Rectal smooth muscle tissue (tissue), 1 donor: ENCODE measurements around the gene STAT5A.

ENCODE experiments used
- H3K27ac ChIP-seq: one replicate; pipeline ENCODE4 v1.7.0; 2013; ENCODE audit warnings: low read depth, low read length, inconsistent platforms
- H3K27me3 ChIP-seq: one replicate; pipeline ENCODE4 v1.7.0; 2013; ENCODE audit warnings: low read length; ENCODE audit not compliant: control insufficient read depth, insufficient read depth
- H3K36me3 ChIP-seq: one replicate; pipeline ENCODE4 v1.7.0; 2013; ENCODE audit warnings: low read length; ENCODE audit not compliant: control insufficient read depth, insufficient read depth
- H3K4me1 ChIP-seq: one replicate; pipeline ENCODE4 v1.7.0; 2013; ENCODE audit warnings: low read length; ENCODE audit not compliant: control insufficient read depth, insufficient read depth
- H3K4me3 ChIP-seq: one replicate; pipeline ENCODE4 v1.7.0; 2013; ENCODE audit warnings: low read length
- H3K9ac ChIP-seq: one replicate; pipeline ENCODE4 v1.7.0; 2013; ENCODE audit warnings: low read length

The STAT5A gene

DNA sequence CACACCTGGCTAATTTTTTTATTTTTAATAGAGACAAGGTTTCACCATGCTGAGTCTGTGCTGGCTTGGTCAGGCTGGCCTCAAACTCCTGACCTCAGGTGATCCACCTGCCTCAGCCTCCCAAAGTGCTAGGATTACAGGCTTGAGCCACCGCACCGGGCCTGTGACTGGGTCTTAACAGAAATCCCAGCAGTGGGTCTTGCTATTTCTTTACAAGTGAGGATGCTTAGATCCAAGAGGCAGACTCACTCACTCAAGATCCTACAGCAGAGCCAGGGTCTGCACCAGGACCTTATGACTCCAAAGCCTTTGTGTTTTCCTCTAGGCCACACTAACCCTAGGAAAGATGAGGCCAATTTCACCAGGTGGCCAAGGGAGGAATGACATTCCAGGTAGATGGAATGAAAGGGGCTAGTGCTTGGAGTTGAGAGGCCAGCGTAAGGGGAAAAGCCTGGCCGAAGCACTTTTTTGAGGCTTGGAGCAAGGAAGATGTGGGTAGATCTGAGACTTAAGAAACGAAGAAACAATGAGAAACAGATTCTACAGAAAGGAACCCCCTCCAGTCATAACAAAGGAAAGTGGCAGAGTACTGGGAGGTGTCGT is 5.7 kb upstream of the STAT5A start:
- H3K9ac ChIP-seq = no peak overlapping the region
- no peaks in the 10 kb centered on the region for H3K27me3 ChIP-seq
- H3K4me3 ChIP-seq = no peak overlapping the region
- peaks cover 10% of the 10 kb centered on the region for H3K4me1 ChIP-seq
- H3K27ac ChIP-seq = no peak overlapping the region
- H3K36me3 ChIP-seq = no peaks in the 10 kb centered on the region

DNA sequence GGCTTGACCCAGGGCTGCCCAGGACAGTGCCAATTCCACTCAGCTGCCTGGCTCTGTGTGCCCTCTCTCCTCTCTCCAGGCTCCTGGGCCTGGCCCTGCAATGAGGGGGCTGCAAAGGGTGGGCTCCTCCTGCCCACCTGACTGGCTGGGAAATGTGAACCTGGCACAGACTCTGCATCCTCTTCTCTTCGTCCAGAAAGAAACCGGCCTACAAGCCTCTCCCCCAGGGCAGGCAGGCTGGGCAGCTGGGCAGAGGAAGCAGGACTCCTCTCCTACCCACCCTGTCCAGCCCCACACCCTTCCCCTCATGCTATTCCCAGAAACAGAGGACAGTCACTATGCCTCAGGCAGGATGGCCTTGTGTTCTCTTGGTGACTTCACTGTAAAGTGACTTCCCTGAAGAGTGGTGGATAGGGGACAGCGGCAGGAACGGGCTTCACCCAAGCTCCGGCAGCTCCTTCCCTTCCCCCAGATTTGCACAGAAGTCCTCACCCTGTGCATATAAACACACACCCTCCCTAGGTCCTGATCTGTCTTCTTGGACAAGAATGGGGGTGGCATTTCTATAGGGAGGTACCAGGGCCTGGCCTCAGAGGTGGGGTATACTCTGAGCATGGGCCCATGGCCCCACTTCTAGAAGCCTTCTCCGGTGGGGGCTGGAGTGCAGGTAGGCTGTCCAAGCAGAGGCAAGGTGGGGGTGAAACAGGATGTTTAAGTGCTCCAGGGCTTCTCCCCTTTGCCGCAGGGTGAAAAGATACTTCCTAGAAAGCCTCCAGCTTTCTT is 4.9 kb upstream of the STAT5A start:
- no peak overlapping the region for H3K4me3 ChIP-seq
- no peak overlapping the region for H3K27ac ChIP-seq
- H3K9ac ChIP-seq = no peak overlapping the region
- peaks cover 10% of the 10 kb centered on the region for H3K4me1 ChIP-seq
- H3K36me3 ChIP-seq = no peaks in the 10 kb centered on the region
- H3K27me3 ChIP-seq = no peaks in the 10 kb centered on the region

DNA sequence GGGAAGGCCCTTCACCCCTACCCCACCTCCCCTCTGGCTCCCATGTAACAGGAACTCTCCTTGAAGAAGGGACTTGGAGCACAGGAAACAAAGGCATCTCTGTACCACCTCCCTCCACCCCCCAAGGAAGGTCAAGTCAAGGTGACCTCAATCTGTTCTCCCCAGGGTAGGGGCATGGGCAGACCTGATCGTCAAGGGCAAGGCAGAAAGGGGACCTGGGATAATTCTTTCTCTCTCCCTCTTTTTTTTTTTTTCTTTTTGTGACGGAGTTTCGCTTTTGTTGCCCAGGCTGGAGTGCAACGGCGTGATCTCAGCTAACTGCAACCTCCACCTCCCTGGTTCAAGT is 4.3 kb upstream of the STAT5A start:
- H3K4me3 ChIP-seq = no peak overlapping the region
- H3K9ac ChIP-seq = no peak overlapping the region
- no peaks in the 10 kb centered on the region for H3K27me3 ChIP-seq
- no peaks in the 10 kb centered on the region for H3K36me3 ChIP-seq
- H3K4me1 ChIP-seq = peaks cover 10% of the 10 kb centered on the region
- no peak overlapping the region for H3K27ac ChIP-seq

DNA sequence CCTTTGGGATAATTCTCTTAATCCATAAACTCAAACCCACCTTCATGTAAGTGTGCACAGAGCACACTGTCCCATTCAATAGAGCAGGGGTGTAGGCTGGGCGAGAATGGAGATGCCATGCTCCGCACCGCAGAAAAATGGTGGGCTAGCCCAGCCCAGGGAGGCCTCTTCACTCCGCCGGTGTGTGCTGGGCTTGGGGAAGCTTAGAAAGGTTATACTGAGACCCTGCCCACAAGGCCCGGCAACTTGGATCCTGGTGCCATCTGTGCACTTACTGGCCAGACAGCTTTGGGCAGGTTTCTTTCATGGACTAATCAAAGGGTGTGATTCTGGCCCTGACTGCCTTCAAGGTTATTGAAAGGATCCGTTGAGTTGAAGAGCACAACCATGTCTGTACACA is 3.7 kb upstream of the STAT5A start:
- Histone ChIP-seq H3K27ac (no peak overlapping the region), H3K27me3 (no peaks in the 10 kb centered on the region), H3K36me3 (no peaks in the 10 kb centered on the region), H3K9ac (no peak overlapping the region), H3K4me1 (peaks cover 10% of the 10 kb centered on the region), H3K4me3 (no peak overlapping the region)

DNA sequence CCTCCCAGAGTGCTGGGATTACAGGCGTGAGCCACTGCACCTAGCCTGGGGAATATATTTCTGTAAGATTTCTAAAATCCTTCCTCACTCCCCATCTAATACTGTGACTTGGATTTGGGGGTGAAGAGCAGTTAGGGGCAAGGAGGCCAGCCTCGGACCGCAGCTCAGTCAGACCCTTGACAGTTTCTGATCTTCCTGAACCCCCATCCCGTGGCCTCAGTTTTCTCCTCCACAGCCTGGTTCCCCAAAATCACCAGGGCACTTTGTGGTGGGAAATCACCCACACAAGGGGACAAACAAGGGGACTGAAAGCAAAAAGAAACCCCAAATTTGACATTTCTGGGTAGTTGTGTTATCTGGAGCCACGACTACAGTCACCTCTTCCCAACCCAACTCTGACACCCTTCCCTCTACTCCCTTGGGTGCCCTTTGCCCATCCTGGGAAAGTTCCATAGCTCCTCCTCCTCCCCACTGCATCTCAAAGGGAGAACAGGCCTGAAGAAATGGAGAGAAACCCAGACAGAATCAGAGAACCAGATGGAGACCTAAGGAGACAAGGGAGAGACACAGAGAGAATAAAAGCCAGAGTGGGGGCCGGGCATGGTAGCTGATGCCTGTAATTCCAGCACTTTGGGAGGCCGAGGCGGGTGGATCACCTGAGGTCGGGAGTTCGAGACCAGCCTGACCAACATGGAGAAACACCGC is 2.8 kb upstream of the STAT5A start:
- H3K27ac ChIP-seq = no peak overlapping the region
- H3K36me3 ChIP-seq = no peaks in the 10 kb centered on the region
- H3K27me3 ChIP-seq = no peaks in the 10 kb centered on the region
- no peak overlapping the region for H3K9ac ChIP-seq
- peaks cover 10% of the 10 kb centered on the region for H3K4me1 ChIP-seq
- no peak overlapping the region for H3K4me3 ChIP-seq

DNA sequence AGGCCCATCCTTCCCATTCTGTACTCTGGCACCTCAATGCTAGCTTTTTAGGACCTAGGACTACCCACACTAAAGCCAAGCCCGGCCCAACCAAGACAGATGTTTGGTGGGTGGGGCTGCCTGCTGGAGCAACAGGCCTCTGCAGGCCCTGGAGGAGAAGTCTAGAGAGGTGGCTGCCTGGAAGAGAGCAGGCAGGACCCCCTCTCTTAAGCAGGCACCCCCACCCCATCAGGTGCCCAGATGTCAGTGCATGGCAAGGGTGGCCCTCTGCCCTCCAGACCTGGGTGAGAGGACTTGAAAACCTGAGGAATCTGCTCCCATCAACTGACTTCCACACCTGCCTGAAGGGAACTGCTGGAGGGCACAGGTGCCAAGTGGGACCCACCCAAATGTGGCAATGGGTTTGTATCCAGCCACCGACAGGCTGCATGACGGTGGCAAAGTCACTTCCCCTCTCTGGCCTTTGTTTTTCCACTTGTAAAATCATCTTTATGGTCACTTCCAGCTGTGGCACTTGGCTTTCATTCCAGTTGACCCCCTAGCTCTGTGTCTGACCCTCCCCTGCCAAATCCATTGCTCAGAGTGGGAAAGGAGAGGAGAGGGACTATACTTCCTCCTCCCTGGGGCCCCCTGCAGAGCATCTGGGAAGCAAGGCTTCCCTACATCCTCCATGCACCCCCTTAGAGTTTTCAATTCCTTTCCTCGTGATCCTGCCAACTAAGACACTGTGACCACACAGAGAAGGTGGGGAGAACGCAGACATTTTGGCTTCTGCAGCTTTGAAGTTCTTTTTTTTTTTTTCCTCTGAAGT is 1.7 kb upstream of the STAT5A start:
- Histone ChIP-seq H3K4me3 (peak overlapping the region; percentile 80), H3K4me1 (peaks cover 10% of the 10 kb centered on the region), H3K36me3 (no peaks in the 10 kb centered on the region), H3K9ac (peak overlapping the region; percentile 32), H3K27ac (peak overlapping the region; percentile 85), H3K27me3 (no peaks in the 10 kb centered on the region)

DNA sequence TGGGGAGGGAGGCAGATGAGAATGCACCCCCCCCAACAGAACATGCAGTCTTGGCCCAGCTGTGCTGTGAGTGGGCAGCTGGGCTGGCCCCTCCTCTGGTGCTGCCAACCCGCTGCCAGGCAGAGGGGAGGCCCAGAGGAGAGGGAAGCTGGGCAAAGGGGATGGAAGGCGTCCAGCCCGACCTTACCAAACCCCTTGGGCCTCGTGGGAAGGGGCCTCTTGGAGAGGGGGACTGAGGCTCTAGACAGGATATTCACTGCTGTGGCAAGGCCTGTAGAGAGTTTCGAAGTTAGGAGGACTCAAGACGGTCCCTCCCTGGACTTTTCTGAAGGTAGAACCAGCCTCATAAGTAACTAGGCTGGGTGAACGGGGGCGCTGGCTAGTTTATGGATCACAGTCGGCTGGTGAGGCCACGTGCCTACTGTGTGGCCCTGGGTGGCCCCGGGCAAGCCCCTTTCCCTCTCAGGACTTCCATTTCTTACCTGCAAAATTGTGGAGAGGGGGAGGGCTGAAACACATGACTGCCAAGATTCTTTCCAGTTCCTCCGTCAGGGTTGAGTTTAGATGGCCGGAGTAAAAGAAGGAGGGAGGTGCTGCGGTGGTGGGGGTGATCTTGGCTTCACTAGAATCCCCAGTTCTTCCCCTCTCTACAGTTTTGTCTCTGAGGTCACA is 857 bp upstream of the STAT5A start:
- Histone ChIP-seq H3K4me1 (peaks cover 10% of the 10 kb centered on the region), H3K4me3 (peak overlapping the region; percentile 80), H3K27me3 (no peaks in the 10 kb centered on the region), H3K9ac (peak overlapping the region; percentile 68), H3K36me3 (no peaks in the 10 kb centered on the region), H3K27ac (peak overlapping the region; percentile 85)

DNA sequence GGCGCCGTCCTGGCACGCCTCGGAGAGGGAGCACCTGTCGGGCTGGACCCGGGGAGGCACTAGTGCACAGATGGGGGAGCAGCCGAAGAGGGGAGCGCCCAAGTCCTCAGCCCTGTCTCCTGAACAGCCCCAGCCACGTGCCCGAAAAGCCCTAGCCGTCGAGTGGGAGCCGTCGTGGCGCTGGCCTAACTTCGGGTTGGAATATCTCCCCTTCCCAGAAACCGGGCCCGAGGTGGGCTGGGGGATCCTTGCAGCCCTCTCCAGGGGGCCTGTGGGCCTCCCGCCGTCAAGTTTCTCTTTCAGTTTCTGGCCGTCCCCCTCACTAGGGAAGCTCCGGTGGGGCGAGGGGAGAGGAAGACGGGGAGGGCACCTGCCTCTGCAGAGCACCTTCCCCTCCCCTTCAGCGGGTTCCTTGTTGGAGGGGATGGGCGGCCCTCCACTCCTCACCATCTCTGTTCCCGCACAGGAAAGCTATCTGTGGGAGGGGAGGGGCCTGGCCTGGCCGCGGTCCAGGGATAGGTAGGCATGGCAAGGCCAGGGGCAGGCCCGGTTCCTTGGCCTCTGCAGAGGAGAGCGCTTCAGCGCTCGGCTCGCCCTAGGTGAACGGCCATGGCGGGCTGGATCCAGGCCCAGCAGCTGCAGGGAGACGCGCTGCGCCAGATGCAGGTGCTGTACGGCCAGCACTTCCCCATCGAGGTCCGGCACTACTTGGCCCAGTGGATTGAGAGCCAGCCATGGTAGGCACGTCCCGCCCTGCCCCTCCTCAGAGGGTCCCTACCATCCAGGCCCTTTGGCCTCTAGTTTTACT is 709 bp downstream of the STAT5A start:
- Histone ChIP-seq H3K27me3 (no peaks in the 10 kb centered on the region), H3K27ac (peak overlapping the region; percentile 85), H3K4me1 (peaks cover 10% of the 10 kb centered on the region), H3K4me3 (peak overlapping the region; percentile 80), H3K36me3 (no peaks in the 10 kb centered on the region), H3K9ac (peak overlapping the region; percentile 30)

DNA sequence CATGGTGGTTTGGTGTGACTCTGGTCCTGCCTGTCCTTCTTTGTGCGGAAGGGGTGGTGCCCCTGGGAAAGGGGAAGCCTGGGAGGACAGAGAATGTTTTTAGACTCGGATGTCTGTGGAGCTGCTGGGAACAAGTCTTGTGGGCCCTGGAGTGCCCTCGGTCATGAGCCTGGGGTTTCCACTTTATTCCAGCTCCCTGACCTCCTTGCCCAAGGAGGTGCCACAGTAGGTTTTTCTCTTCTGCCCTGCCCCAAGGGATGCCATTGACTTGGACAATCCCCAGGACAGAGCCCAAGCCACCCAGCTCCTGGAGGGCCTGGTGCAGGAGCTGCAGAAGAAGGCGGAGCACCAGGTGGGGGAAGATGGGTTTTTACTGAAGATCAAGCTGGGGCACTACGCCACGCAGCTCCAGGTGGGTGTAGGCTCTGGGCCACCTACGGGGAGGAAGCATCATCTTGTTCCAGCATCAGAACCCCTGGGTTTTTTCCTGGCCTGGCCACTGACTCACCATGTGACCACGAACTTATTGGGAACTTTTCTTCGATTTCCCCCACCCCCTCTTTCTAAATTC is 1.4 kb downstream of the STAT5A start:
- H3K4me1 ChIP-seq = peaks cover 10% of the 10 kb centered on the region
- no peak overlapping the region for H3K9ac ChIP-seq
- H3K27me3 ChIP-seq = no peaks in the 10 kb centered on the region
- peak overlapping the region; percentile 80 for H3K4me3 ChIP-seq
- H3K36me3 ChIP-seq = no peaks in the 10 kb centered on the region
- H3K27ac ChIP-seq = peak overlapping the region; percentile 85

DNA sequence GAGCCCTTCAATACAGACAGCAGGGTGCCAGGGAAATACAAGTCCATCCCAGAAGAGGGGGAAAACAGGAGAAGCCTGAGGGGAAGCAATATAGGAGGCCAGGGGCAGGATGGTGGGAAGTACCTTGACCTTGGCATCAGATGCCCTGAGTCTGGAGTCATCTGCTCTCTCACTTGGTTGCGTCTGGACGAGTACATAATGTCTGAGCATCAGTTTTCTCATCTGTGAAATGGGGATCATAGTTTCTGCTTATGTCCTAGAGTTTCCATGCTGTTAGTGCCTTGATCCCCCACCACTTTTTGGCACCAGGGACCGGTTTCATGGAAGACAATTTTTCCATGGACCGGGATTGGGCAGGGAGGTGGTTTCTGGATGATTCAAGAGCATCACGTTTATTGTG is 2.3 kb downstream of the STAT5A start:
- H3K27me3 ChIP-seq = no peaks in the 10 kb centered on the region
- H3K4me1 ChIP-seq = peaks cover 10% of the 10 kb centered on the region

DNA sequence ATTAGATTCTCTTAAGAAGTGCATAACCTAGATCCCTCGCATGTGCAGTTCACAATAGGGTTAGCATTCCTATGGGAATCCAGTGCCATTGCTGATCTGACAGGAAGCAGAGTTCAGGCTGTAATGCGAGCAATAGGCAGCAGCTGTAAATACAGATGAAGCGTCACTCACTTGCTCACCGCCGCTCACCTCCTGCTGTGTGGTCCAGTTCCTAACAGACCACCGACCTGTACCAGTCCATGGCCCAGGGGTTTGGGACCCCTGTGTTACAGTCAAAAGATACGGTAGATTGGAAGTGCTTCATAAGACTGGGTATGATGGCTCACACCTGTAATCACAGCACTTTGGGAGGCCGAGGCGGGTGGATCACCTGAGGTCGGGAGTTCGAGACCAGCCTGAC is 2.8 kb downstream of the STAT5A start:
- no peak overlapping the region for H3K9ac ChIP-seq
- H3K4me3 ChIP-seq = no peak overlapping the region
- no peak overlapping the region for H3K27ac ChIP-seq
- peaks cover 6% of the 10 kb centered on the region for H3K36me3 ChIP-seq
- H3K27me3 ChIP-seq = no peaks in the 10 kb centered on the region
- H3K4me1 ChIP-seq = peaks cover 10% of the 10 kb centered on the region

More for the DNA sequence above, 2.3 kb downstream of the STAT5A start:
- Histone ChIP-seq H3K36me3 (peaks cover 5% of the 10 kb centered on the region), H3K27ac (no peak overlapping the region), H3K4me3 (no peak overlapping the region), H3K9ac (no peak overlapping the region)
